Trophoblast cell (in vitro differentiated cells and primary cell): ENCODE results near the gene PDXP.

ENCODE experiments used
- DNase-seq, 2 donors: peaks; one replicate each; pipeline ENCODE4 v3.0.0-alpha.2; 2016
- H2AFZ ChIP-seq: 2 replicates; pipeline ENCODE4 v1.6.1; 2013; ENCODE audit warnings: low read length, moderate library complexity, mild to moderate bottlenecking; ENCODE audit not compliant: insufficient read depth, poor library complexity
- H2AK5ac ChIP-seq: 2 replicates; pipeline ENCODE4 v1.6.1; 2013; ENCODE audit warnings: mild to moderate bottlenecking, low read length
- H2BK120ac ChIP-seq: 2 replicates; pipeline ENCODE4 v1.6.1; 2013; ENCODE audit warnings: low read length, mild to moderate bottlenecking, moderate library complexity; ENCODE audit not compliant: insufficient read depth, poor library complexity
- H2BK12ac ChIP-seq: 2 replicates; pipeline ENCODE4 v1.6.1; 2013; ENCODE audit warnings: mild to moderate bottlenecking, low read length, moderate library complexity
- H2BK5ac ChIP-seq: 2 replicates; pipeline ENCODE4 v1.6.1; 2013; ENCODE audit warnings: low read length, low read depth, moderate library complexity, mild to moderate bottlenecking; ENCODE audit not compliant: poor library complexity
- H3K14ac ChIP-seq: 2 replicates; pipeline ENCODE4 v1.6.1; 2013; ENCODE audit warnings: mild to moderate bottlenecking, low read length
- H3K18ac ChIP-seq: 2 replicates; pipeline ENCODE4 v1.6.1; 2013; ENCODE audit warnings: mild to moderate bottlenecking, low read length
- H3K23ac ChIP-seq: 2 replicates; pipeline ENCODE4 v1.6.1; 2013; ENCODE audit warnings: low read length
- H3K27ac ChIP-seq: 2 replicates; pipeline ENCODE4 v1.5.1; 2013; ENCODE audit warnings: low read depth, mild to moderate bottlenecking, inconsistent platforms, low read length, moderate library complexity
- H3K27me3 ChIP-seq: 2 replicates; pipeline ENCODE4 v1.6.1; 2013; ENCODE audit warnings: inconsistent platforms, mild to moderate bottlenecking, low read length, moderate library complexity; ENCODE audit not compliant: insufficient read depth
- H3K36me3 ChIP-seq, 2 experiments: 1 replicate in 1 of 2; 2 replicates in 1 of 2; pipeline ENCODE4 v1.6.1; 2013; ENCODE audit warnings: low read length in 2 of 2, mild to moderate bottlenecking in 2 of 2, moderate library complexity in 1 of 2; ENCODE audit not compliant: insufficient read depth in 2 of 2, control insufficient read depth in 1 of 2
- H3K4ac ChIP-seq: 2 replicates; pipeline ENCODE4 v1.6.1; 2013; ENCODE audit warnings: low read depth, mild to moderate bottlenecking, low read length, moderate library complexity
- H3K4me1 ChIP-seq, 2 experiments: 1 replicate in 1 of 2; 2 replicates in 1 of 2; pipeline ENCODE4 v1.6.1; 2013; ENCODE audit warnings: low read length in 2 of 2, mild to moderate bottlenecking in 2 of 2, moderate library complexity in 1 of 2; ENCODE audit not compliant: insufficient read depth in 2 of 2, control insufficient read depth in 1 of 2
- H3K4me2 ChIP-seq: 2 replicates; pipeline ENCODE4 v1.6.1; 2013; ENCODE audit warnings: inconsistent platforms, mild to moderate bottlenecking, low read length, moderate library complexity
- H3K4me3 ChIP-seq: 2 replicates; pipeline ENCODE4 v1.5.1; 2013; ENCODE audit warnings: mild to moderate bottlenecking, low read depth, low read length, inconsistent platforms
- H3K79me1 ChIP-seq: one replicate; pipeline ENCODE4 v1.6.1; 2013; ENCODE audit warnings: low read length
- H3K79me2 ChIP-seq: 2 replicates; pipeline ENCODE4 v1.6.1; 2013; ENCODE audit warnings: low read length, mild to moderate bottlenecking; ENCODE audit not compliant: control insufficient read depth, insufficient read depth, poor library complexity
- H3K9ac ChIP-seq: 2 replicates; pipeline ENCODE4 v1.6.1; 2013; ENCODE audit warnings: mild to moderate bottlenecking, low read length
- H3K9me3 ChIP-seq: 2 replicates; pipeline ENCODE4 v1.6.1; 2013; ENCODE audit warnings: low read depth, mild to moderate bottlenecking, control low read depth, inconsistent platforms, low read length; ENCODE audit not compliant: insufficient read depth
- H4K12ac ChIP-seq: 2 replicates; pipeline ENCODE4 v1.6.1; 2013; ENCODE audit warnings: low read depth, mild to moderate bottlenecking, low read length, moderate library complexity
- H4K8ac ChIP-seq: 2 replicates; pipeline ENCODE4 v1.6.1; 2013; ENCODE audit warnings: low read depth, mild to moderate bottlenecking, low read length, moderate library complexity
- H4K91ac ChIP-seq: one replicate; pipeline ENCODE4 v1.6.1; 2013; ENCODE audit warnings: low read depth, mild to moderate bottlenecking, low read length, moderate library complexity
- WGBS: extraction: QIAGEN DNeasy Blood & Tissue Kit; methylation state at CpG from one replicate; pipeline ENCODE4 v1.1.7; 2013; ENCODE audit warnings: missing lambda C conversion rate; ENCODE audit not compliant: insufficient read length, insufficient coverage; ENCODE audit errors: extremely low coverage; 5-methylcytosine and 5-hydroxymethylcytosine counted together

Gene PDXP

DNA sequence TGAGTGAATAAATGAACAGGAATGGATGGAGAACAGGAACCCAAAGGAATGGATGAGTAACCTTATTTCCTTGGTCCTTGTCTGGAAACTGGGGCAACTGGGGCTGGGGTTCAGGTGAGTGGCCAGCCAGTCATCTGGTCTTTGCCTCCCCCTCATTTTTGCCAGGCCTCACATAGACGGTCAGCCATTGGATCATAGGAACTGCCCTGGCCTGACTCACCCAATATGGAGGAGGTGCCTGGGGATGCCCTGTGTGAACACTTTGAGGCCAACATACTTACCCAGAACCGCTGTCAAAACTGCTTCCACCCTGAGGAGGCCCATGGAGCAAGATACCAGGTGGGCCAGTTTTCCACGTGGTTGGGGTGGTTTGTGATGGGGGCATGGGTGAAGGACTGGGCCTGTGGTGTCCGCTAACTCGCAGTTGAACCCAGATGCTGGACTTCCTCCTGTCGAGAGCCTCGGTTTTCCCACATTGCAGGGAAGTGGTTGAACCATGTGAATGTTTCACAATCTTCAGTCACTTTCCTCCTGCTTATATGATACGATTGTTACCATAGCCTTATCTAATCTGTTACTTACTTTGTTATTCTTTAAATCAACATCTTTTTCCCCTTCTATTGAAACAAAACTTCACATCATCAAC lies 42.7 kb downstream of the PDXP start:
- no peak overlapping the region for H3K9ac ChIP-seq

DNA sequence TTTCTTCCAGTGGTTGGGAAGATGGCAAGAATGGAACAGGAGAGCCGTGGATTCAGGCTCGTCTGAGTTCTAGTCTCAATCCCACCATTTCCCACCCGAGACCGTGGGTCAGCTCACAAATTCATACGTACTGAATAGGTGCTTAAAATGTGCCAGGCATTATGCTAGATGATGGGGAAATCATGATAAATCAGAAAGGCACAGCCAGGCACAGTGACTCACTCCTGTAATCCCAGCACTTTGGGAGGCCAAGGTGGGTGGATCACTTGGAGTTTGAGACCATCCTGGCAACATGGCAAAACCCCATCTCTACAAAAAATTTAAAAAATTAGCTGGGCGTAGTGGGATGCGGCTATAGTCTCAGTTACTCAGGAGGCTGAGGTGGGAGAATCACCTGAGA lies 45.4 kb downstream of the PDXP start:
- Histone ChIP-seq H2BK5ac (no peak overlapping the region), H3K4me2 (no peak overlapping the region), H2AK5ac (no peak overlapping the region), H4K8ac (no peak overlapping the region), H3K18ac (no peak overlapping the region), H3K36me3 (no peaks in the 10 kb centered on the region), H4K91ac (no peak overlapping the region), H3K79me2 (no peaks in the 10 kb centered on the region), H3K9me3 (peaks cover 3% of the 10 kb centered on the region), H3K9ac (no peak overlapping the region), H3K27me3 (no peaks in the 10 kb centered on the region), H2AFZ (no peak overlapping the region), H3K27ac (no peak overlapping the region), H2BK120ac (no peak overlapping the region), H3K14ac (no peak overlapping the region), H2BK12ac (no peak overlapping the region), H3K23ac (no peak overlapping the region), H4K12ac (no peak overlapping the region), H3K4me1 (peaks cover 0 to 4% of the 10 kb centered on the region in 2 experiments), H3K4ac (no peak overlapping the region), H3K4me3 (no peak overlapping the region), H3K79me1 (no peaks in the 10 kb centered on the region)
- WGBS = no CpG with 5 or more reads among the region's 7 CpGs
- no peak for DNase-seq

More for the DNA sequence above, 42.7 kb downstream of the PDXP start:
- Histone ChIP-seq H4K91ac (no peak overlapping the region), H2BK5ac (no peak overlapping the region), H3K23ac (no peak overlapping the region), H4K8ac (no peak overlapping the region), H3K4ac (no peak overlapping the region), H2BK120ac (no peak overlapping the region), H2AK5ac (no peak overlapping the region), H3K14ac (no peak overlapping the region), H3K36me3 (no peaks in the 10 kb centered on the region), H3K79me1 (no peaks in the 10 kb centered on the region), H3K9me3 (no peaks in the 10 kb centered on the region), H2BK12ac (no peak overlapping the region), H2AFZ (no peak overlapping the region), H3K4me1 (peaks cover 6 to 10% of the 10 kb centered on the region in 2 experiments), H3K79me2 (no peaks in the 10 kb centered on the region), H3K27me3 (no peaks in the 10 kb centered on the region), H4K12ac (no peak overlapping the region), H3K18ac (no peak overlapping the region), H3K27ac (no peak overlapping the region), H3K4me3 (no peak overlapping the region), H3K4me2 (no peak overlapping the region)
- DNase-seq = no peak
- no CpG with 5 or more reads among the region's 8 CpGs for WGBS

DNA sequence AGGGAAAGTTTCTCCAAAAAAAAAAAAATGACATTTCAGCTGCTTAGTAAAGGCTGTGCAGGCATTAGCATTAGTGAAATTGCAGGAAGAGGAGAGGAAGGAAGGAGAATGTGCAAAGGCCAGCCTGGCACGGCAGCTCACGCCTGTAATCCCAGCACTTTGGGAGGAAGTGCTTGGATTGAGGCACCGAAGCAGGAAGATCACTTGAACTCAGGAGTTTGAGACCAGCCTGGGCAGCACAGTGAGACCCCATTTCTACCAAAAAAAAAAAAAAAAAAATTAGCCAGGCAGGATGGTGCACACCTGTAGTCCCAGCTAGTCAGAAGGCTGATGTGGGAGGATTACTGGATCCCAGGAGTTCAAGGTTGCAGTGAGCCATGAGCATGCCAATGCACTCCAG lies 46.1 kb downstream of the PDXP start:
- no peak overlapping the region for H2BK12ac ChIP-seq
- no peaks in the 10 kb centered on the region for H3K36me3 ChIP-seq
- no peak overlapping the region for H3K27ac ChIP-seq
- no peak overlapping the region for H2BK5ac ChIP-seq
- H3K4me1 ChIP-seq = peaks cover 0 to 4% of the 10 kb centered on the region in 2 experiments
- H3K4me2 ChIP-seq = no peak overlapping the region
- H3K14ac ChIP-seq = no peak overlapping the region
- H3K79me2 ChIP-seq = no peaks in the 10 kb centered on the region
- no peak overlapping the region for H3K4ac ChIP-seq
- H2AFZ ChIP-seq = no peak overlapping the region
- H4K91ac ChIP-seq = no peak overlapping the region
- no peak overlapping the region for H2BK120ac ChIP-seq
- WGBS = no CpG with 5 or more reads among the region's 3 CpGs
- H3K9me3 ChIP-seq = peaks cover 4% of the 10 kb centered on the region
- H3K23ac ChIP-seq = no peak overlapping the region
- no peak for DNase-seq
- H3K79me1 ChIP-seq = no peaks in the 10 kb centered on the region
- no peak overlapping the region for H3K4me3 ChIP-seq
- H3K18ac ChIP-seq = no peak overlapping the region
- no peak overlapping the region for H4K8ac ChIP-seq
- no peak overlapping the region for H3K9ac ChIP-seq
- H2AK5ac ChIP-seq = no peak overlapping the region
- no peaks in the 10 kb centered on the region for H3K27me3 ChIP-seq
- H4K12ac ChIP-seq = no peak overlapping the region

DNA sequence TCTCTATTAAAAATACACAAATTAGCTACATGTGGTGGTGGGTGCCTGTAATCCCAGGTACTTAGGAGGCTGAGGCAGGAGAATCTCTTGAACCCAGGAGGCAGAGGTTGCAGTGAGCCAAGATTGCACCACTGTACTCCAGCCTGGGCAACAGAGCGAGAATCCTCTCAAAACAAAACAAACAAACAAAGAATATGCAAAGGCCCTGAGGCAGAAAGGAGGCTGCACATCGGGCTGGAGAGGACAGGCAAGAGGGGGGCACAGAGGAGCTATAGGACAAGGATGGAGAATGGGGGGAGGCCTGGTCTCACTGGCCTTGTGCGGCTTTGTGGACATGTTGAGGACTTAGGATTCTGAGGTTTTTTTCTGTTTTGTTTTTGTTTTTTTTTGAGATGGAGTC lies 46.7 kb downstream of the PDXP start:
- no peak overlapping the region for H2BK12ac ChIP-seq
- H3K27ac ChIP-seq = no peak overlapping the region
- peaks cover 4% of the 10 kb centered on the region for H3K9me3 ChIP-seq
- H3K4me3 ChIP-seq = no peak overlapping the region
- WGBS = no CpG with 5 or more reads among the region's 3 CpGs
- no peaks in the 10 kb centered on the region for H3K36me3 ChIP-seq
- H2AK5ac ChIP-seq = no peak overlapping the region
- H4K91ac ChIP-seq = no peak overlapping the region
- H2BK5ac ChIP-seq = no peak overlapping the region
- no peak overlapping the region for H3K23ac ChIP-seq
- H2BK120ac ChIP-seq = no peak overlapping the region
- H3K27me3 ChIP-seq = no peaks in the 10 kb centered on the region
- H3K4ac ChIP-seq = no peak overlapping the region
- H3K14ac ChIP-seq = no peak overlapping the region
- no peak overlapping the region for H3K4me2 ChIP-seq
- no peak for DNase-seq
- no peak overlapping the region for H4K12ac ChIP-seq
- H2AFZ ChIP-seq = no peak overlapping the region
- H4K8ac ChIP-seq = no peak overlapping the region
- H3K9ac ChIP-seq = no peak overlapping the region
- no peaks in the 10 kb centered on the region for H3K79me1 ChIP-seq
- H3K18ac ChIP-seq = no peak overlapping the region
- peaks cover 0 to 4% of the 10 kb centered on the region in 2 experiments for H3K4me1 ChIP-seq
- H3K79me2 ChIP-seq = no peaks in the 10 kb centered on the region
